A549 (cell line): ENCODE data around the gene PSMC6. TPM values are rescaled to one million over a fixed set of nuclear protein-coding genes. Genes with fewer than 3 reads are reported as not detected.

ENCODE experiments used
- ATAC-seq, 2 experiments: fragments of 200-7000 bp in 1 of 2; fragments of >200 bp in 1 of 2; cut with Nextera tagmentation in 1 of 2; cut with Tn5 transposase in 1 of 2; 3 replicates each; pipeline versions ENCODE4 v1.8.0 to v1.9.1; 2018 to 2020; ENCODE audit warnings: mild to moderate bottlenecking in 1 of 2, moderate library complexity in 1 of 2
- CTCF ChIA-PET: fragments of 300-600 bp; sonication (Branson Sonifier 250); formaldehyde crosslinking; extraction: SDS; loops from one replicate; lab custom pipeline; 2021; ENCODE audit warnings: antibody characterized with exemption, inconsistent platforms; lab: Yijun Ruan, JAX
- POLR2A ChIA-PET: fragments of 350-600 bp; formaldehyde crosslinking; extraction: SDS; loops from one replicate; lab custom pipeline; 2021; ENCODE audit warnings: antibody characterized with exemption, inconsistent platforms; lab: Yijun Ruan, JAX
- DNase-seq, 2 experiments: peaks; one replicate each; pipeline versions ENCODE4 v3.0.0 to v3.0.0-alpha.2; 2011 to 2016; ENCODE audit warnings: low read depth in 1 of 2, low spot score in 1 of 2
- FAIRE-seq: peaks from 2 replicates; lab custom pipeline; 2011; peaks lifted over from hg19 to GRCh38; lab: Jason Lieb, UNC
- H3K27ac ChIP-seq, 2 experiments: fragments of >200 bp; sonication (Bioruptor Twin); formaldehyde crosslinking; 3 replicates each; pipeline ENCODE4 v1.5.1; 2016 to 2017
- H3K4me1 ChIP-seq: fragments of >200 bp; sonication (Bioruptor Twin); formaldehyde crosslinking; 3 replicates; pipeline ENCODE4 v1.6.1; 2016
- H3K4me2 ChIP-seq: fragments of >200 bp; sonication (Bioruptor Twin); formaldehyde crosslinking; 3 replicates; pipeline ENCODE4 v1.6.1; 2016
- H3K4me3 ChIP-seq: fragments of >200 bp; sonication (Bioruptor Twin); formaldehyde crosslinking; 3 replicates; pipeline ENCODE4 v1.5.1; 2016
- H3K9me3 ChIP-seq: fragments of >200 bp; sonication (Bioruptor Twin); formaldehyde crosslinking; 3 replicates; pipeline ENCODE4 v1.6.1; 2016
- CBX2 ChIP-seq: fragments of 200-600 bp; sonication (generic); IDR thresholded peaks from 2 replicates; pipeline ENCODE4 v1.6.1; 2016; ENCODE audit warnings: low read depth, mild to moderate bottlenecking, borderline replicate concordance
- CBX8 ChIP-seq: fragments of 200-600 bp; sonication (generic); IDR thresholded peaks from 2 replicates; pipeline ENCODE4 v1.6.1; 2016
- CEBPB ChIP-seq, 2 experiments: fragments of >200 bp in 1 of 2; sonication (Bioruptor Twin) in 1 of 2; formaldehyde crosslinking in 1 of 2; IDR thresholded peaks; 2 replicates each; pipeline ENCODE4 v1.6.1; 2012 to 2016
- EHMT2 ChIP-seq: fragments of 200-600 bp; sonication (generic); IDR thresholded peaks from 2 replicates; pipeline ENCODE4 v1.6.1; 2016; ENCODE audit warnings: antibody characterized with exemption, low read depth, mild to moderate bottlenecking, moderate library complexity
- EP300 ChIP-seq, 2 experiments: fragments of >200 bp; sonication (Bioruptor Twin); formaldehyde crosslinking; IDR thresholded peaks; 2 replicates in 1 of 2; 3 replicates in 1 of 2; pipeline ENCODE4 v1.6.1; 2016 to 2017
- FOSL2 ChIP-seq, 2 experiments: fragments of 450-650 bp in 1 of 2; fragments of >200 bp in 1 of 2; sonication (Bioruptor Twin) in 1 of 2; formaldehyde crosslinking; IDR thresholded peaks; 2 replicates each; pipeline versions ENCODE4 v1.5.0 to v1.6.1; 2016 to 2020; ENCODE audit warnings: mild to moderate bottlenecking in 1 of 2, moderate library complexity in 1 of 2
- FOXS1 ChIP-seq: fragments of 250-450 bp; sonication (Bioruptor Pico); IDR thresholded peaks from 2 replicates; pipeline ENCODE4 v1.5.0; 2020; ENCODE audit warnings: mild to moderate bottlenecking, moderate library complexity
- HEYL ChIP-seq: fragments of 250-450 bp; sonication (Bioruptor Pico); IDR thresholded peaks from 2 replicates; pipeline ENCODE4 v1.8.0; 2021; ENCODE audit warnings: mild to moderate bottlenecking, moderate library complexity
- HOXB5 ChIP-seq: fragments of 250-450 bp; sonication (Bioruptor Pico); IDR thresholded peaks from 2 replicates; pipeline ENCODE4 v1.5.0; 2020; ENCODE audit warnings: mild to moderate bottlenecking, moderate library complexity
- MYC ChIP-seq: IDR thresholded peaks from 2 replicates; pipeline ENCODE4 v1.6.1; 2012; ENCODE audit warnings: mild to moderate bottlenecking, inconsistent platforms, low read length, improper control_type of control experiment, borderline replicate concordance
- NFE2L2 ChIP-seq: fragments of 150-350 bp; conservative IDR thresholded peaks from 2 replicates; pipeline ENCODE4 v1.6.1; 2014; ENCODE audit warnings: low read length
- NPAS2 ChIP-seq: fragments of 250-450 bp; sonication (Bioruptor Pico); IDR thresholded peaks from 2 replicates; pipeline ENCODE4 v1.8.0; 2022; ENCODE audit warnings: mild to moderate bottlenecking, moderate library complexity, borderline replicate concordance
- RFX5 ChIP-seq: fragments of 450-650 bp; IDR thresholded peaks from 2 replicates; pipeline ENCODE4 v1.7.1; 2014; ENCODE audit warnings: antibody characterized with exemption, mild to moderate bottlenecking, moderate library complexity
- SMC3 ChIP-seq: fragments of >200 bp; sonication (Bioruptor Twin); formaldehyde crosslinking; IDR thresholded peaks from 3 replicates; pipeline ENCODE4 v1.6.1; 2018; ENCODE audit warnings: inconsistent platforms
- ZC3H11A ChIP-seq: fragments of 450-650 bp; IDR thresholded peaks from 2 replicates; pipeline ENCODE4 v1.6.1; 2014; ENCODE audit warnings: antibody characterized with exemption, mild to moderate bottlenecking
- ZSCAN20 ChIP-seq: fragments of 250-450 bp; sonication (Bioruptor Pico); IDR thresholded peaks from 2 replicates; pipeline ENCODE4 v1.8.0; 2022; ENCODE audit warnings: mild to moderate bottlenecking, moderate library complexity
- WGBS: methylation state at CpG from one replicate; pipeline ENCODE4 v1.1.6; 2017; ENCODE audit errors: missing lambda C conversion rate; 5-methylcytosine and 5-hydroxymethylcytosine counted together
- polyA plus RNA-seq, 4 experiments: library from polyadenylated mRNA; depleted of rRNA in 3 of 4; stranded (reverse); fragments of >200 nt; fragmentation: RNase III in 1 of 4; extraction: RNeasy Plus Mini Kit Qiagen cat#74134 plus additional on column Dnase treatment in 1 of 4; gene quantifications; 2 replicates in 3 of 4; 3 replicates in 1 of 4; pipeline ENCODE4 v1.2.3, GENCODE V29; 2011 to 2017
- TF ChIP-seq, protein P1 (sequence below): fragments of 250-450 bp; sonication (Bioruptor Pico); IDR thresholded peaks from 2 replicates; pipeline ENCODE4 v1.5.0; 2020; ENCODE audit warnings: low read depth, mild to moderate bottlenecking, moderate library complexity
- TF ChIP-seq, protein P2 (sequence below): fragments of 250-450 bp; sonication (Bioruptor Pico); IDR thresholded peaks from 2 replicates; pipeline ENCODE4 v1.5.0; 2021; ENCODE audit warnings: mild to moderate bottlenecking, moderate library complexity, borderline replicate concordance
- TF ChIP-seq, protein P3 (sequence below): IDR thresholded peaks from 2 replicates; pipeline ENCODE4 v1.6.1; 2012
- TF ChIP-seq, protein P4 (sequence below): fragments of >200 bp; sonication (Bioruptor Twin); formaldehyde crosslinking; IDR thresholded peaks from 3 replicates; pipeline ENCODE4 v1.5.1; 2016

The PSMC6 gene
- polyA plus RNA-seq, 2 of the 4 experiments (the other 2 are of a cell fraction) = 147 to 180 TPM

DNA sequence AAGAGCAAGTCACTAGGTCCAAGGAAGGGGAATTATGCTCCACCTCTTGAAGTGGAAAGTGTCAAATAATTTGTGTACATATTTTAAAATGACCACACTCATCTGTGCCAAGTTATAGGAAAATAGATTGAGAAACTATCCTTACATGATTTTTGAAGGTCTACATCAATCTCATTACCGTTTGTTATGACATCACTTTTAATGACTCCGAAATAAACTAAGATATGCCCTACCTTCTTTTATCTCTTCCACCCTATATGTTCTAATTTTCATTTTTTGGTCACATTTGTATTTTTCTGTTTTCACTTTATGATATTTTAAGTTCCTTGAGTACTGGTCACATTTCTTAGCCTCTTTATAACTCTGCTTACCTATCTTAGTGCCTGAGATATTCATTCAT lies 3.3 kb upstream of the PSMC6 start:
- no peak for ATAC-seq
- peaks cover 38% of the 10 kb centered on the region for H3K4me1 ChIP-seq
- DNase-seq = no peak
- FAIRE-seq = no peak
- no peak for TF ChIP-seq MYC
- no peak for TF ChIP-seq ZSCAN20 (CRISPR knock-in tag)
- no peak for TF ChIP-seq NPAS2 (CRISPR knock-in tag)
- TF ChIP-seq RFX5 = no peak
- TF ChIP-seq CBX2 = no peak
- no peak for TF ChIP-seq HEYL
- TF ChIP-seq EP300 (IDR thresholded peaks at IDR 0.05) = no peak
- TF ChIP-seq FOSL2 (IDR thresholded peaks at IDR 0.05) = no peak
- no peak for TF ChIP-seq FOSL2 (CRISPR knock-in tag; IDR thresholded peaks at IDR 0.05)
- TF ChIP-seq SMC3 = no peak
- TF ChIP-seq CEBPB (IDR thresholded peaks at IDR 0.05) = no peak
- TF ChIP-seq ZC3H11A = no peak
- TF ChIP-seq, all 56 proteins: peak for 0
- ChIA-PET CTCF (no interaction called here), POLR2A (no interaction called here)
- Histone ChIP-seq H3K27ac (peak overlapping the region in 1 of 2 experiments; percentile 19; a peak in 1 of 6 replicates), H3K4me2 (peak overlapping the region; percentile 40; the same call in 1 of the 3 replicates), H3K9me3 (no peaks in the 10 kb centered on the region), H3K4me3 (no peak overlapping the region)
- 86% methylated on average over 2 of the region's 2 CpGs for WGBS

DNA sequence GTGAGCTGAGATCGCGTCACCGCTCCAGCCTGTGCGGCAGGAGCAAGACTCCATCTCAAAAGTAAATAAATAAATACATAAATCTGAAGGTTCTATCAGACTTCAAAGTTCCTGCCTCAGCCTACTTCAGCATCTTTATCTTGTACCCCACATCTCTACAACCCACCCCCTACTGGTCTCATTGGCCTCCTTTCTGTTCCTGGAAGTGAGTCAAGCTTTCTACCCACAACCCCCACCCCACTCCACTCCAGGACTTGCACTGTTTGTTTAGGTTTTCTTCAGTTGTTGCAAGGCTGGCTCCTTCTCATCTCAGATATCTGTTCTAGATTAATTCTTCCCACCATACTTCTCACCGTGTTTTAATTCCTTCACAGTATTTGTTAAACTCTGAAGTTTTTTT lies 714 bp upstream of the PSMC6 start:
- Histone ChIP-seq H3K4me1 (peaks cover 30% of the 10 kb centered on the region), H3K9me3 (no peaks in the 10 kb centered on the region), H3K4me3 (peak overlapping the region; percentile 96), H3K4me2 (peak overlapping the region; percentile 87), H3K27ac (peak overlapping the region; percentile 85 to 93)
- ChIA-PET POLR2A (interaction anchor here (0.8 to 1.3 kb wide), 2 partner anchors 11 to 23 kb away, joined by 6 to 7 read pairs; partner anchors contain the start of genes ERO1A and STYX), CTCF (interaction anchor here (0.8 to 1.4 kb wide), 2 partner anchors 9 to 14 kb away, joined by 4 to 5 read pairs; no protein-coding TSS in a partner anchor)
- peak in 1 of 2 experiments; percentile 20 for DNase-seq
- FAIRE-seq = no peak
- peak; percentile 7 to 46; a peak in 4 of 6 replicates for ATAC-seq
- TF ChIP-seq, protein P1, sequence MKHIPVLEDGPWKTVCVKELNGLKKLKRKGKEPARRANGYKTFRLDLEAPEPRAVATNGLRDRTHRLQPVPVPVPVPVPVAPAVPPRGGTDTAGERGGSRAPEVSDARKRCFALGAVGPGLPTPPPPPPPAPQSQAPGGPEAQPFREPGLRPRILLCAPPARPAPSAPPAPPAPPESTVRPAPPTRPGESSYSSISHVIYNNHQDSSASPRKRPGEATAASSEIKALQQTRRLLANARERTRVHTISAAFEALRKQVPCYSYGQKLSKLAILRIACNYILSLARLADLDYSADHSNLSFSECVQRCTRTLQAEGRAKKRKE (CRISPR knock-in tag) = no peak
- no peak for TF ChIP-seq SMC3
- TF ChIP-seq, protein P2, sequence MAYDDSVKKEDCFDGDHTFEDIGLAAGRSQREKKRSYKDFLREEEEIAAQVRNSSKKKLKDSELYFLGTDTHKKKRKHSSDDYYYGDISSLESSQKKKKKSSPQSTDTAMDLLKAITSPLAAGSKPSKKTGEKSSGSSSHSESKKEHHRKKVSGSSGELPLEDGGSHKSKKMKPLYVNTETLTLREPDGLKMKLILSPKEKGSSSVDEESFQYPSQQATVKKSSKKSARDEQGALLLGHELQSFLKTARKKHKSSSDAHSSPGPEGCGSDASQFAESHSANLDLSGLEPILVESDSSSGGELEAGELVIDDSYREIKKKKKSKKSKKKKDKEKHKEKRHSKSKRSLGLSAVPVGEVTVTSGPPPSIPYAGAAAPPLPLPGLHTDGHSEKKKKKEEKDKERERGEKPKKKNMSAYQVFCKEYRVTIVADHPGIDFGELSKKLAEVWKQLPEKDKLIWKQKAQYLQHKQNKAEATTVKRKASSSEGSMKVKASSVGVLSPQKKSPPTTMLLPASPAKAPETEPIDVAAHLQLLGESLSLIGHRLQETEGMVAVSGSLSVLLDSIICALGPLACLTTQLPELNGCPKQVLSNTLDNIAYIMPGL (CRISPR knock-in tag) = no peak
- no peak for TF ChIP-seq NFE2L2
- no peak for TF ChIP-seq NPAS2 (CRISPR knock-in tag)
- TF ChIP-seq HEYL = no peak
- TF ChIP-seq HOXB5 (CRISPR knock-in tag) = no peak
- no peak for TF ChIP-seq FOXS1 (CRISPR knock-in tag)
- no peak for TF ChIP-seq EHMT2
- TF ChIP-seq, protein P3, sequence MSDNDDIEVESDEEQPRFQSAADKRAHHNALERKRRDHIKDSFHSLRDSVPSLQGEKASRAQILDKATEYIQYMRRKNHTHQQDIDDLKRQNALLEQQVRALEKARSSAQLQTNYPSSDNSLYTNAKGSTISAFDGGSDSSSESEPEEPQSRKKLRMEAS = no peak
- no peak for TF ChIP-seq CBX2
- TF ChIP-seq CBX8 = no peak
- TF ChIP-seq FOSL2 (IDR thresholded peaks at IDR 0.05) = no peak
- no peak for TF ChIP-seq FOSL2 (CRISPR knock-in tag; IDR thresholded peaks at IDR 0.05)
- TF ChIP-seq EP300 (IDR thresholded peaks at IDR 0.05) = no peak
- TF ChIP-seq, protein P4, sequence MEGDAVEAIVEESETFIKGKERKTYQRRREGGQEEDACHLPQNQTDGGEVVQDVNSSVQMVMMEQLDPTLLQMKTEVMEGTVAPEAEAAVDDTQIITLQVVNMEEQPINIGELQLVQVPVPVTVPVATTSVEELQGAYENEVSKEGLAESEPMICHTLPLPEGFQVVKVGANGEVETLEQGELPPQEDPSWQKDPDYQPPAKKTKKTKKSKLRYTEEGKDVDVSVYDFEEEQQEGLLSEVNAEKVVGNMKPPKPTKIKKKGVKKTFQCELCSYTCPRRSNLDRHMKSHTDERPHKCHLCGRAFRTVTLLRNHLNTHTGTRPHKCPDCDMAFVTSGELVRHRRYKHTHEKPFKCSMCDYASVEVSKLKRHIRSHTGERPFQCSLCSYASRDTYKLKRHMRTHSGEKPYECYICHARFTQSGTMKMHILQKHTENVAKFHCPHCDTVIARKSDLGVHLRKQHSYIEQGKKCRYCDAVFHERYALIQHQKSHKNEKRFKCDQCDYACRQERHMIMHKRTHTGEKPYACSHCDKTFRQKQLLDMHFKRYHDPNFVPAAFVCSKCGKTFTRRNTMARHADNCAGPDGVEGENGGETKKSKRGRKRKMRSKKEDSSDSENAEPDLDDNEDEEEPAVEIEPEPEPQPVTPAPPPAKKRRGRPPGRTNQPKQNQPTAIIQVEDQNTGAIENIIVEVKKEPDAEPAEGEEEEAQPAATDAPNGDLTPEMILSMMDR = no peak
- WGBS = 88% methylated on average over 5 of the region's 5 CpGs
